ENCODE data around the gene ERCC1. TPM values are rescaled to one million over a fixed set of nuclear protein-coding genes. Genes with fewer than 3 reads are reported as not detected.

Gene ERCC1
- total and polyA plus RNA-seq, 2 of the 13 experiments (the other 11 are each of a cell fraction or from before 2014, with no cell fraction given), result 40.0 to 66.4 TPM

- DNase-seq (ENCODE audit: low spot score) (no peak), ATAC-seq (no peak), FAIRE-seq (no peak)
- no peak overlapping the region for H3K4me3 ChIP-seq (replicated peaks in 1 of 3; ENCODE audit: insufficient read depth in 1 of 3, low read depth in 2 of 3, low read length in 3 of 3)
- H3K27me3 ChIP-seq (ENCODE audit: control insufficient read depth in 1 of 2, insufficient read depth in 2 of 2, low read length in 2 of 2), result peaks cover 0 to 10% of the 10 kb centered on the region in 2 experiments; a peak in 1 of 5 replicates
- no peaks in the 10 kb centered on the region for H3K36me3 ChIP-seq (replicated peaks in 1 of 2; ENCODE audit: control insufficient read depth in 1 of 2, insufficient read depth in 2 of 2, low read length in 2 of 2)
- no peak overlapping the region for H2AFZ ChIP-seq (ENCODE audit: low read length)
- no peak overlapping the region for H3K4me2 ChIP-seq (ENCODE audit: low read depth, low read length)
- in situ Hi-C loops (cut with HindIII; ENCODE audit: extremely low pct_ligation_motif_present, low pct_unique_long_range_greater_than_20kb) (no loop called here), intact Hi-C loops (cut with micrococcal nuclease; ENCODE audit: unreplicated experiment) (no loop called here)
- H3K9me3 ChIP-seq (ENCODE audit: low read length), result no peaks in the 10 kb centered on the region
- no peaks in the 10 kb centered on the region for H4K20me1 ChIP-seq (ENCODE audit: insufficient read depth, low read length)
- WGBS (ENCODE audit: low lambda C conversion rate), result 9% methylated on average over 4 of the region's 4 CpGs
- peaks cover 40% of the 10 kb centered on the region; the same call in 1 of the 2 replicates for H3K4me1 ChIP-seq (ENCODE audit: insufficient read depth, low read length)
- H3K9ac ChIP-seq (ENCODE audit: insufficient read depth, low read depth, low read length), result no peak overlapping the region
- no TSS peak for BruUV-seq (replicated peaks)
- H3K79me2 ChIP-seq (ENCODE audit: insufficient read depth, low read length), result no peaks in the 10 kb centered on the region
- H3K27ac ChIP-seq (ENCODE audit: extremely low read length, insufficient read depth, low read length), result no peak overlapping the region
- TF ChIP-seq ZNF773 (CRISPR knock-in tag; IDR thresholded peaks at IDR 0.05; ENCODE audit: borderline replicate concordance), result no peak
- no peak for TF ChIP-seq TERF1 (CRISPR knock-in tag; IDR thresholded peaks at IDR 0.05)
- TF ChIP-seq ZSCAN25 (CRISPR knock-in tag; IDR thresholded peaks at IDR 0.05), result no peak
- no peak for TF ChIP-seq ZNF7 (CRISPR knock-in tag; IDR thresholded peaks at IDR 0.05)
- no peak for TF ChIP-seq ZHX1 (CRISPR knock-in tag; IDR thresholded peaks at IDR 0.05; ENCODE audit: low read depth)
- no peak for TF ChIP-seq ZNF234 (CRISPR knock-in tag; conservative IDR thresholded peaks at IDR 0.05)
- no peak for TF ChIP-seq ATM (IDR thresholded peaks at IDR 0.05; ENCODE audit: borderline replicate concordance)
- no peak for TF ChIP-seq ZNF549 (CRISPR knock-in tag; IDR thresholded peaks at IDR 0.05)
- TF ChIP-seq FOXC1 (CRISPR knock-in tag; IDR thresholded peaks at IDR 0.05; ENCODE audit: borderline replicate concordance), result no peak
- TF ChIP-seq ZNF407 (CRISPR knock-in tag; IDR thresholded peaks at IDR 0.05; ENCODE audit: not compliant biosample characterization), result no peak
- POLR2A ChIA-PET, result no interaction called here
- CTCF ChIA-PET (ENCODE audit: low intra/inter-chr PET ratio, low total read pairs), result no interaction called here
Observed at GRCh38 chr19:45462174-45462573, 38.5 kb upstream of the ERCC1 start.
